GM23338 (cell line): ENCODE measurements around the gene ZBTB25. TPM values are rescaled to one million over a fixed set of nuclear protein-coding genes. Genes with fewer than 3 reads are reported as not detected.

Experiments
- ATAC-seq: fragments of 200-7000 bp; cut with Tn5 transposase; 3 replicates; pipeline ENCODE4 v1.9.1; 2020
- DNase-seq: peaks from one replicate; pipeline ENCODE4 v3.0.0-alpha.2; 2015; ENCODE audit warnings: low spot score
- H2AFZ ChIP-seq: fragments of 200-600 bp; sonication (generic); 2 replicates; pipeline ENCODE4 v1.8.0; 2016; ENCODE audit warnings: antibody characterized with exemption, mild to moderate bottlenecking, moderate library complexity
- H3F3A ChIP-seq: fragments of 200-600 bp; sonication (generic); replicated peaks from 2 replicates; pipeline ENCODE4 v1.8.0; 2017; ENCODE audit warnings: antibody characterized with exemption, mixed run types, low read depth
- H3K27ac ChIP-seq: fragments of 200-600 bp; sonication (generic); 2 replicates; pipeline ENCODE4 v1.6.1; 2016; ENCODE audit warnings: low read depth
- H3K27me3 ChIP-seq: fragments of 200-600 bp; sonication (generic); 2 replicates; pipeline ENCODE4 v1.8.0; 2016; ENCODE audit warnings: mild to moderate bottlenecking, mixed run types, moderate library complexity; ENCODE audit not compliant: insufficient read depth
- H3K36me3 ChIP-seq: fragments of 200-600 bp; sonication (generic); 2 replicates; pipeline ENCODE4 v1.8.0; 2016; ENCODE audit warnings: mild to moderate bottlenecking; ENCODE audit not compliant: insufficient read depth
- H3K4me1 ChIP-seq: fragments of 200-600 bp; sonication (generic); 2 replicates; pipeline ENCODE4 v1.8.0; 2016; ENCODE audit warnings: mild to moderate bottlenecking, moderate library complexity; ENCODE audit not compliant: insufficient read depth
- H3K4me2 ChIP-seq: fragments of 200-600 bp; sonication (generic); 2 replicates; pipeline ENCODE4 v1.7.1; 2017; ENCODE audit warnings: mixed run types
- H3K4me3 ChIP-seq: fragments of 200-600 bp; sonication (generic); 2 replicates; pipeline ENCODE4 v1.6.1; 2016; ENCODE audit warnings: mixed run types
- H3K79me2 ChIP-seq: fragments of 200-600 bp; sonication (generic); replicated peaks from 2 replicates; pipeline ENCODE4 v1.8.0; 2017; ENCODE audit warnings: mild to moderate bottlenecking; ENCODE audit not compliant: insufficient read depth
- H3K9me2 ChIP-seq: fragments of 200-600 bp; sonication (generic); 2 replicates; pipeline ENCODE4 v1.8.0; 2017; ENCODE audit not compliant: insufficient read depth
- H4K20me1 ChIP-seq: fragments of 200-600 bp; sonication (generic); replicated peaks from 2 replicates; pipeline ENCODE4 v1.8.0; 2017; ENCODE audit warnings: mild to moderate bottlenecking; ENCODE audit not compliant: insufficient read depth
- H3K27ac Mint-ChIP-seq: 2 replicates; pipeline ENCODE4 v1.8.0; 2020; ENCODE audit warnings: inconsistent platforms, mild to moderate bottlenecking, moderate library complexity, mixed read lengths
- H3K27me3 Mint-ChIP-seq: 3 replicates; pipeline ENCODE4 v1.8.0; 2022; ENCODE audit warnings: low read depth, mild to moderate bottlenecking, moderate library complexity, mixed read lengths, inconsistent platforms; ENCODE audit not compliant: insufficient read depth, poor library complexity
- H3K36me3 Mint-ChIP-seq: 3 replicates; pipeline ENCODE4 v1.8.0; 2021; ENCODE audit warnings: low read depth, mild to moderate bottlenecking, inconsistent platforms, moderate library complexity, mixed read lengths
- H3K4me1 Mint-ChIP-seq: 3 replicates; pipeline ENCODE4 v1.8.0; 2020; ENCODE audit warnings: mild to moderate bottlenecking, inconsistent platforms, mixed read lengths
- H3K4me3 Mint-ChIP-seq: 3 replicates; pipeline ENCODE4 v1.8.0; 2021; ENCODE audit warnings: moderate library complexity, mild to moderate bottlenecking, inconsistent platforms, mixed read lengths
- H3K9me3 Mint-ChIP-seq: 3 replicates; pipeline ENCODE4 v1.8.0; 2020; ENCODE audit warnings: moderate library complexity, mild to moderate bottlenecking, inconsistent platforms, mixed read lengths
- CREB1 ChIP-seq: fragments of 250-450 bp; sonication (Bioruptor Pico); IDR thresholded peaks from 2 replicates; pipeline ENCODE4 v1.5.0; 2020; ENCODE audit warnings: low read depth, mild to moderate bottlenecking, moderate library complexity
- EZH2 ChIP-seq: fragments of 200-600 bp; sonication (generic); IDR thresholded peaks from one replicate; pipeline ENCODE4 v1.8.0; 2017; ENCODE audit warnings: antibody characterized with exemption, mild to moderate bottlenecking, low read depth; ENCODE audit not compliant: unreplicated experiment
- EZH2phosphoT487 ChIP-seq: fragments of 200-600 bp; sonication (generic); IDR thresholded peaks from one replicate; pipeline ENCODE4 v1.8.1; 2018; ENCODE audit warnings: antibody characterized with exemption; ENCODE audit not compliant: unreplicated experiment
- JUNB ChIP-seq: IDR thresholded peaks from one replicate; pipeline ENCODE4 v1.6.1; 2016; ENCODE audit warnings: antibody characterized with exemption; ENCODE audit not compliant: unreplicated experiment
- NANOG ChIP-seq: IDR thresholded peaks from 2 replicates; pipeline ENCODE4 v1.6.1; 2016; ENCODE audit warnings: antibody characterized with exemption, borderline replicate concordance
- POLR2AphosphoS5 ChIP-seq: IDR thresholded peaks from 2 replicates; pipeline ENCODE4 v1.6.1; 2016; ENCODE audit warnings: antibody characterized with exemption, low read depth
- REST ChIP-seq: IDR thresholded peaks from one replicate; pipeline ENCODE4 v1.6.1; 2018; ENCODE audit warnings: antibody characterized with exemption; ENCODE audit not compliant: unreplicated experiment
- STAT1 ChIP-seq: IDR thresholded peaks from one replicate; pipeline ENCODE4 v1.6.1; 2016; ENCODE audit warnings: antibody characterized with exemption; ENCODE audit not compliant: unreplicated experiment
- ZNF114 ChIP-seq: fragments of 250-450 bp; sonication (Bioruptor Pico); IDR thresholded peaks from 2 replicates; pipeline ENCODE4 v1.5.0; 2020; ENCODE audit warnings: mild to moderate bottlenecking, moderate library complexity
- ZNF331 ChIP-seq: fragments of 250-450 bp; sonication (Bioruptor Pico); IDR thresholded peaks from 2 replicates; pipeline ENCODE4 v1.5.0; 2020; ENCODE audit warnings: low read depth, mild to moderate bottlenecking, moderate library complexity
- ZNF462 ChIP-seq: fragments of 250-450 bp; sonication (Bioruptor Pico); IDR thresholded peaks from 2 replicates; pipeline ENCODE4 v1.5.0; 2020; ENCODE audit warnings: mild to moderate bottlenecking, moderate library complexity
- polyA plus RNA-seq: library from polyadenylated mRNA; unstranded; fragments of >200 nt; fragmentation: Nextera tagmentation; extraction: Ambion mirVana; gene quantifications from 2 replicates; pipeline ENCODE4 v1.2.1, GENCODE V29; 2016
- total RNA-seq: library from RNA; depleted of rRNA; stranded (reverse); fragments of >200 nt; shearing (Covaris generic); gene quantifications from 2 replicates; pipeline ENCODE4 v1.2.3, GENCODE V29; 2014
- TF ChIP-seq, protein P1 (sequence below), 2 experiments: fragments of 200-600 bp in 1 of 2; sonication (generic) in 1 of 2; conservative IDR thresholded peaks; 2 replicates each; pipeline versions ENCODE4 v1.5.1 to v1.6.1; 2016 to 2017; ENCODE audit warnings: antibody characterized with exemption in 2 of 2, low read depth in 2 of 2, mild to moderate bottlenecking in 2 of 2, moderate library complexity in 1 of 2
- TF ChIP-seq, protein P2 (sequence below): IDR thresholded peaks from 2 replicates; pipeline ENCODE4 v1.6.1; 2016; ENCODE audit warnings: antibody characterized with exemption

ZBTB25 gene
- total and polyA plus RNA-seq, 2 experiments from 2014 or later: 5.8 to 8.0 TPM

DNA sequence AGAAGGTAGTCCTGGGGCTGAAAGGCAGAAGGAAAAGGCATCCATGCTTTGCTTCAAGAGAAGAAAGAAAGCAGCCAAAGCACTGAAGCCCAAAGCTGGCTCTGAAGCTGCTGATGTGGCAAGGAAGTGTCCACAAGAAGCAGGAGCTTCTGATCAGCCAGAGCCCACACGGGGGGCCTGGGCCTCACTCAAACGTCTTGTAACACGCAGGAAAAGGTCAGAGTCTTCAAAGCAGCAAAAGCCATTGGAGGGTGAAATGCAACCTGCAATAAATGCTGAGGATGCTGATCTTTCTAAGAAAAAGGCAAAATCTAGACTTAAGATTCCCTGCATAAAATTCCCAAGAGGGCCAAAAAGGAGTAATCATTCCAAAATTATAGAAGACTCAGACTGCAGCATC is 35.2 kb downstream of the ZBTB25 start:
- H4K20me1 ChIP-seq: no peaks in the 10 kb centered on the region
- H2AFZ ChIP-seq: no peak overlapping the region
- peaks cover 13% of the 10 kb centered on the region; the same call in 2 of the 3 replicates for H3K4me1 Mint-ChIP-seq
- H3K27ac Mint-ChIP-seq: no peak overlapping the region
- H3K27me3 ChIP-seq: peaks cover 11% of the 10 kb centered on the region; the same call in 1 of the 2 replicates
- TF ChIP-seq EZH2: no peak
- TF ChIP-seq NANOG: no peak
- TF ChIP-seq, protein P1, sequence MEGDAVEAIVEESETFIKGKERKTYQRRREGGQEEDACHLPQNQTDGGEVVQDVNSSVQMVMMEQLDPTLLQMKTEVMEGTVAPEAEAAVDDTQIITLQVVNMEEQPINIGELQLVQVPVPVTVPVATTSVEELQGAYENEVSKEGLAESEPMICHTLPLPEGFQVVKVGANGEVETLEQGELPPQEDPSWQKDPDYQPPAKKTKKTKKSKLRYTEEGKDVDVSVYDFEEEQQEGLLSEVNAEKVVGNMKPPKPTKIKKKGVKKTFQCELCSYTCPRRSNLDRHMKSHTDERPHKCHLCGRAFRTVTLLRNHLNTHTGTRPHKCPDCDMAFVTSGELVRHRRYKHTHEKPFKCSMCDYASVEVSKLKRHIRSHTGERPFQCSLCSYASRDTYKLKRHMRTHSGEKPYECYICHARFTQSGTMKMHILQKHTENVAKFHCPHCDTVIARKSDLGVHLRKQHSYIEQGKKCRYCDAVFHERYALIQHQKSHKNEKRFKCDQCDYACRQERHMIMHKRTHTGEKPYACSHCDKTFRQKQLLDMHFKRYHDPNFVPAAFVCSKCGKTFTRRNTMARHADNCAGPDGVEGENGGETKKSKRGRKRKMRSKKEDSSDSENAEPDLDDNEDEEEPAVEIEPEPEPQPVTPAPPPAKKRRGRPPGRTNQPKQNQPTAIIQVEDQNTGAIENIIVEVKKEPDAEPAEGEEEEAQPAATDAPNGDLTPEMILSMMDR (conservative IDR thresholded peaks at IDR 0.05; ENCODE audit: low read depth in 2 of 2): no peak
- TF ChIP-seq ZNF462 (CRISPR knock-in tag): no peak
- TF ChIP-seq, protein P2, sequence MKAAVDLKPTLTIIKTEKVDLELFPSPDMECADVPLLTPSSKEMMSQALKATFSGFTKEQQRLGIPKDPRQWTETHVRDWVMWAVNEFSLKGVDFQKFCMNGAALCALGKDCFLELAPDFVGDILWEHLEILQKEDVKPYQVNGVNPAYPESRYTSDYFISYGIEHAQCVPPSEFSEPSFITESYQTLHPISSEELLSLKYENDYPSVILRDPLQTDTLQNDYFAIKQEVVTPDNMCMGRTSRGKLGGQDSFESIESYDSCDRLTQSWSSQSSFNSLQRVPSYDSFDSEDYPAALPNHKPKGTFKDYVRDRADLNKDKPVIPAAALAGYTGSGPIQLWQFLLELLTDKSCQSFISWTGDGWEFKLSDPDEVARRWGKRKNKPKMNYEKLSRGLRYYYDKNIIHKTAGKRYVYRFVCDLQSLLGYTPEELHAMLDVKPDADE: no peak
- TF ChIP-seq STAT1: no peak
- no peak for TF ChIP-seq REST
- no peak for TF ChIP-seq ZNF114
- TF ChIP-seq ZNF331 (CRISPR knock-in tag): no peak
- TF ChIP-seq POLR2AphosphoS5: no peak
- TF ChIP-seq EZH2phosphoT487: no peak
- TF ChIP-seq CREB1: no peak
- TF ChIP-seq JUNB: no peak
- H3K27me3 Mint-ChIP-seq: peaks cover 5% of the 10 kb centered on the region
- H3K9me2 ChIP-seq: no peaks in the 10 kb centered on the region
- no peak overlapping the region for H3K27ac ChIP-seq
- H3F3A ChIP-seq: peaks cover 13% of the 10 kb centered on the region; the same call in 1 of the 2 replicates
- H3K4me2 ChIP-seq: no peak overlapping the region
- no peaks in the 10 kb centered on the region for H3K36me3 ChIP-seq
- no peak overlapping the region for H3K4me3 ChIP-seq
- no peak overlapping the region for H3K4me3 Mint-ChIP-seq
- H3K9me3 Mint-ChIP-seq: no peaks in the 10 kb centered on the region
- no peaks in the 10 kb centered on the region for H3K79me2 ChIP-seq
- 0 out of 2 replicates have a peak, but pooled peaks cover 4% of the 10 kb centered on the region for H3K4me1 ChIP-seq
- no peak for DNase-seq
- H3K36me3 Mint-ChIP-seq: no peaks in the 10 kb centered on the region
- no peak for ATAC-seq
